Endothelial cell of umbilical vein (primary cell): Measurements from ENCODE around the gene INSC. TPM values are rescaled to one million over a fixed set of nuclear protein-coding genes. Genes with fewer than 3 reads are reported as not detected.

Experiments
- BruUV-seq: library from RNA; stranded (reverse); fragments of 400-500 nt; replicated peaks from 2 replicates; lab custom pipeline; 2021; lab: Mats Ljungman, UMichigan
- CTCF ChIA-PET: fragments of 300-600, 350-600 bp; sonication (Branson Sonifier 250); formaldehyde crosslinking; loops from one replicate; lab custom pipeline; 2021; ENCODE audit warnings: antibody characterized with exemption, inconsistent platforms; lab: Charles Lee
- POLR2A ChIA-PET: fragments of 300-600, 350-600 bp; sonication (Branson Sonifier 250); formaldehyde crosslinking; loops from one replicate; lab custom pipeline; 2021; ENCODE audit warnings: antibody characterized with exemption, inconsistent platforms; lab: Charles Lee
- DNase-seq: peaks from one replicate; pipeline ENCODE4 v3.0.0-alpha.2; 2011; ENCODE audit warnings: low read depth, low spot score
- FAIRE-seq: peaks from 2 replicates; lab custom pipeline; 2011; peaks lifted over from hg19 to GRCh38; lab: Jason Lieb, UNC
- H2AFZ ChIP-seq: 2 replicates; pipeline ENCODE4 v1.6.0; 2012; ENCODE audit warnings: low read depth, low read length, control low read depth, inconsistent platforms
- H3K27ac ChIP-seq: 2 replicates; pipeline ENCODE4 v1.5.1; 2011; ENCODE audit warnings: low read depth, mild to moderate bottlenecking, control low read depth, low read length, moderate library complexity; ENCODE audit not compliant: insufficient read depth
- H3K27me3 ChIP-seq, 2 experiments: 2 replicates each; pipeline versions ENCODE4 v1.6.0 to v1.6.1; 2011; ENCODE audit warnings: low read length in 2 of 2, mixed read lengths in 1 of 2; ENCODE audit not compliant: control insufficient read depth in 2 of 2, insufficient read depth in 2 of 2
- H3K36me3 ChIP-seq, 2 experiments: 2 replicates in 1 of 2; 3 replicates in 1 of 2; pipeline ENCODE4 v1.5.1; 2011; ENCODE audit warnings: low read length in 2 of 2, mild to moderate bottlenecking in 1 of 2, moderate library complexity in 1 of 2; ENCODE audit not compliant: control insufficient read depth in 2 of 2, insufficient read depth in 2 of 2; ENCODE audit errors: extremely low read depth in 1 of 2
- H3K4me1 ChIP-seq: 3 replicates; pipeline ENCODE4 v1.5.1; 2011; ENCODE audit warnings: mild to moderate bottlenecking, low read length; ENCODE audit not compliant: control insufficient read depth, insufficient read depth; ENCODE audit errors: extremely low read depth
- H3K4me2 ChIP-seq: 2 replicates; pipeline ENCODE4 v1.6.1; 2011; ENCODE audit warnings: low read length, control low read depth, mixed read lengths; ENCODE audit not compliant: insufficient read depth
- H3K4me3 ChIP-seq, 3 experiments: fragments of 200-600 bp in 1 of 3; sonication (generic), shearing (Covaris generic) in 1 of 3; replicated peaks in 1 of 3; 2 replicates each; pipeline ENCODE4 v1.5.1; 2011 to 2016; ENCODE audit warnings: control low read depth in 3 of 3, low read length in 3 of 3, mild to moderate bottlenecking in 2 of 3, inconsistent platforms in 1 of 3, low read depth in 1 of 3, moderate library complexity in 1 of 3; ENCODE audit not compliant: insufficient read depth in 1 of 3
- H3K79me2 ChIP-seq: 2 replicates; pipeline ENCODE4 v1.6.0; 2012; ENCODE audit warnings: low read length, inconsistent platforms; ENCODE audit not compliant: control insufficient read depth, insufficient read depth
- H3K9ac ChIP-seq: replicated peaks from 2 replicates; pipeline ENCODE3; 2011; ENCODE audit warnings: low read length, control low read depth; ENCODE audit not compliant: insufficient read depth; ENCODE audit errors: extremely low read depth
- H3K9me1 ChIP-seq: replicated peaks from 3 replicates; pipeline ENCODE4 v1.6.0; 2011; ENCODE audit warnings: mild to moderate bottlenecking, low read length; ENCODE audit not compliant: control insufficient read depth, insufficient read depth; ENCODE audit errors: extremely low read depth
- H3K9me3 ChIP-seq: replicated peaks from 2 replicates; pipeline ENCODE4 v1.5.1; 2012; ENCODE audit warnings: low read length, inconsistent platforms; ENCODE audit not compliant: control insufficient read depth, insufficient read depth
- H4K20me1 ChIP-seq: replicated peaks from 2 replicates; pipeline ENCODE3; 2011; ENCODE audit warnings: mild to moderate bottlenecking, low read length; ENCODE audit not compliant: control insufficient read depth, insufficient read depth; ENCODE audit errors: extremely low read depth
- CTCF ChIP-seq, 2 donors: IDR thresholded peaks; 1 replicate in 1 of 2; 2 replicates in 1 of 2; pipeline ENCODE4 v1.5.1; 2011; ENCODE audit warnings: low read length in 2 of 2, mild to moderate bottlenecking in 2 of 2, moderate library complexity in 2 of 2, control low read depth in 1 of 2, inconsistent platforms in 1 of 2, low read depth in 1 of 2; ENCODE audit not compliant: insufficient read depth in 1 of 2; ENCODE audit errors: extremely low read depth in 1 of 2
- EZH2 ChIP-seq: IDR thresholded peaks from 2 replicates; pipeline ENCODE4 v1.6.1; 2012; ENCODE audit warnings: borderline replicate concordance, low read depth, mild to moderate bottlenecking, moderate library complexity, low read length, inconsistent platforms; ENCODE audit not compliant: severe bottlenecking
- FOS ChIP-seq: IDR thresholded peaks from 2 replicates; pipeline ENCODE4 v1.6.1; 2011; ENCODE audit warnings: mild to moderate bottlenecking, low read length, moderate library complexity, borderline replicate concordance; ENCODE audit not compliant: insufficient read depth
- GATA2 ChIP-seq: IDR thresholded peaks from 2 replicates; pipeline ENCODE4 v1.7.0; 2011; ENCODE audit warnings: low read depth, mild to moderate bottlenecking, moderate library complexity, mixed read lengths, low read length; ENCODE audit not compliant: insufficient read length, insufficient read depth
- JUN ChIP-seq: IDR thresholded peaks from 2 replicates; pipeline ENCODE4 v1.6.1; 2011; ENCODE audit warnings: borderline replicate concordance, low read depth; ENCODE audit not compliant: insufficient read length, insufficient read depth
- MAX ChIP-seq: IDR thresholded peaks from 2 replicates; pipeline ENCODE4 v1.6.1; 2011; ENCODE audit not compliant: insufficient read depth, insufficient read length
- MYC ChIP-seq: IDR thresholded peaks from one replicate; pipeline ENCODE4 v1.6.1; 2011; ENCODE audit warnings: mild to moderate bottlenecking, low read depth, low read length
- POLR2A ChIP-seq: IDR thresholded peaks from 2 replicates; pipeline ENCODE4 v1.6.1; 2012; ENCODE audit warnings: low read depth, mild to moderate bottlenecking, control low read depth, low read length
- POLR2AphosphoS5 ChIP-seq: IDR thresholded peaks from 2 replicates; pipeline ENCODE4 v1.6.1; 2012; ENCODE audit warnings: low read depth, mild to moderate bottlenecking, control low read depth, low read length, moderate library complexity; ENCODE audit not compliant: insufficient read depth
- dilution Hi-C: fragments of 300-500 bp; cut with MboI; formaldehyde crosslinking; loops from one replicate; pipeline ENCODE4 v1.15.0; 2019; ENCODE audit warnings: low sequenced_read_pairs; ENCODE audit not compliant: extremely low pct_ligation_motif_present
- intact Hi-C: fragments of 100-400 bp; cut with micrococcal nuclease; formaldehyde crosslinking; loops from one replicate; pipeline ENCODE4 v1.10.0; 2022
- polyA plus RNA-seq, 4 experiments: library from polyadenylated mRNA; depleted of rRNA in 3 of 4; stranded (reverse) in 3 of 4; unstranded in 1 of 4; fragments of >200 nt; gene quantifications; 2 replicates each; pipeline versions ENCODE4 v1.2.1 to v1.2.3, GENCODE V29; 2011 to 2012; ENCODE audit warnings: missing spikeins in 1 of 4
- total RNA-seq: library from RNA; stranded (reverse); gene quantifications from 2 replicates; pipeline ENCODE4 v1.2.3, GENCODE V29; 2021

Gene INSC
- total and polyA plus RNA-seq, 2 donors (not counting 3 experiments of a cell fraction or from before 2014, with no cell fraction given), result not detected

- H3K27ac ChIP-seq, result no peak overlapping the region
- H3K36me3 ChIP-seq, result no peaks in the 10 kb centered on the region
- dilution Hi-C loops, result no loop called here
- POLR2A ChIA-PET, result no interaction called here
- no peak for DNase-seq
- H2AFZ ChIP-seq, result no peak overlapping the region
- H3K9ac ChIP-seq, result no peak overlapping the region
- no peaks in the 10 kb centered on the region for H3K79me2 ChIP-seq
- CTCF ChIA-PET, result no interaction called here
- intact Hi-C loops, result no loop called here
- H3K4me2 ChIP-seq, result no peak overlapping the region
- no TSS peak for BruUV-seq
- H3K27me3 ChIP-seq, result no peaks in the 10 kb centered on the region
- H3K4me3 ChIP-seq, result no peak overlapping the region
- TF ChIP-seq EZH2, result no peak
- no peak for TF ChIP-seq FOS
- no peak for TF ChIP-seq CTCF (IDR thresholded peaks at IDR 0.05; ENCODE audit: extremely low read depth in 1 of 2, insufficient read depth in 1 of 2, low read depth in 1 of 2, low read length in 2 of 2)
- no peaks in the 10 kb centered on the region for H3K9me3 ChIP-seq
- no peaks in the 10 kb centered on the region for H3K9me1 ChIP-seq
- no peak for FAIRE-seq
- no peaks in the 10 kb centered on the region for H3K4me1 ChIP-seq
- no peaks in the 10 kb centered on the region for H4K20me1 ChIP-seq
Measured at GRCh38 chr11:15145615-15146014, 30.9 kb downstream of the INSC start.

- H3K27ac ChIP-seq, result no peak overlapping the region
- H3K4me2 ChIP-seq, result no peak overlapping the region
- BruUV-seq, result no TSS peak
Measured at GRCh38 chr11:15146271-15147003, 31.7 kb downstream of the INSC start.

More at GRCh38 chr11:15146271-15147003, 31.7 kb downstream of the INSC start:
- no peaks in the 10 kb centered on the region for H3K9me1 ChIP-seq
- H3K79me2 ChIP-seq, result no peaks in the 10 kb centered on the region
- H4K20me1 ChIP-seq, result no peaks in the 10 kb centered on the region
- intact Hi-C loops (no loop called here), dilution Hi-C loops (no loop called here)
- ChIA-PET POLR2A (no interaction called here), CTCF (interaction anchor here (1.0 kb wide), 1 partner anchor 44 kb away, joined by 4 read pairs; no protein-coding TSS in a partner anchor)
- H3K4me3 ChIP-seq, result no peak overlapping the region
- no peak for FAIRE-seq
- H3K4me1 ChIP-seq, result no peaks in the 10 kb centered on the region
- H3K27me3 ChIP-seq, result no peaks in the 10 kb centered on the region
- DNase-seq, result no peak
- no peaks in the 10 kb centered on the region for H3K9me3 ChIP-seq
- no peak overlapping the region for H3K9ac ChIP-seq
- no peak overlapping the region for H2AFZ ChIP-seq
- TF ChIP-seq POLR2AphosphoS5 (no peak), MAX (no peak), MYC (no peak), POLR2A (no peak), CTCF (IDR thresholded peaks at IDR 0.05; ENCODE audit: extremely low read depth in 1 of 2, insufficient read depth in 1 of 2, low read depth in 1 of 2, low read length in 2 of 2) (no peak), FOS (no peak), JUN (no peak), EZH2 (no peak), GATA2 (no peak)
- no peaks in the 10 kb centered on the region for H3K36me3 ChIP-seq
